ENCODE data around the gene ATP5PF. TPM values are rescaled to one million over a fixed set of nuclear protein-coding genes. Genes with fewer than 3 reads are reported as not detected.
"Not testable (repeated sequence)": the region's sequence is repeated elsewhere in the genome, so short reads cannot be mapped to it uniquely, and the experiment has no call there.

The ATP5PF gene, protein sequence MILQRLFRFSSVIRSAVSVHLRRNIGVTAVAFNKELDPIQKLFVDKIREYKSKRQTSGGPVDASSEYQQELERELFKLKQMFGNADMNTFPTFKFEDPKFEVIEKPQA
- total RNA-seq, result 174 TPM in 2 replicates

DNA sequence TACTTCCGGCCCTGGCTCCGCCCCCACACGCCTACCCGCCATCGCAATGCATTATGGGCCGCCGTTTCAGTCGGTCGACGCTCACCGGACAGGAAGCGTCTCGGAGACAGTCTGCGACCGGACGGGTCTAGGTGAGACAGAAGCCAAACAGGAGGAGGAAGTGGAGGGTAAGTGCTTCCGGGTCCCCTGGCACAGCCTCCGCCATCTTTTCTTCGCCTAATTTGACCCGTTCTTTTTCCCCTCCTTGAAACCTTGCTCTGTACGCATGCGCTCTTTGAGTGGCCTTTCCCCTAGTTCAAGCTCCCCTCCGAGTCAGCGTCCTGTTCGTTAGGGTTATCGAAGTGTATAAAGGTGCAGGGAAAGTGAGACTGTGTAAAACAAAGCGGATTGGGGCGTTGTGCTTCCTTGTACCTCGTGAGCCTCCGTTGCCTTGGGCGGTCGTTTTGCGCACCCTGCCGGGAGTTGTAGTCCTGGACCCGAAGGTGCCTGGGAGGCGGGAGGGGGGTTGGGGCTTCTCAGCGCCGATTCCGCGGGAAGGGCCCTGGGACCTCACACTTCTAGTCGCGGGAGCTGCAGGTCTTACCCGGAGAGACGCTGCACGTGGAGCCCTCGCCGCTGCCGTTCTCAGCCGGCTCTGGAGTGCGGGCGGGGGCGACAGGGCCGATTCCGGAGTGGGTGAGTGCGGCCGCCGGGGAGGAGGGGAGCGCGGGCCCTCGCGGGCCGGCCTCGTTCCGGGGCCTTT, at the start of gene ATP5PF, which contains the start of gene GABPA:
TSS of gene ATP5PF (minus strand) at position 1 of the 742 bp plus-strand sequence. CDS start 5,110 bp downstream, outside the sequence.
TSS of gene GABPA (plus strand) at position 69 of the 742 bp plus-strand sequence. CDS start 6,627 bp downstream, outside the sequence.
- intact Hi-C loops (cut with micrococcal nuclease), result loop anchor here (1.0 to 10.0 kb wide), 5 partner anchors 66 to 434 kb away; partner anchors contain the start of gene MRPL39
- H3K9me3 Mint-ChIP-seq, result no peaks in the 10 kb centered on the region
- peak; percentile 99 for DNase-seq
- peaks cover 4% of the 10 kb centered on the region for H3K27me3 Mint-ChIP-seq
- peak within 1 kb of the TSS; percentile 100 for H3K4me3 Mint-ChIP-seq
- H3K36me3 Mint-ChIP-seq (ENCODE audit: low read depth), result peaks cover 22% of the 10 kb centered on the region
- peak within 1 kb of the TSS; percentile 100 for H3K27ac Mint-ChIP-seq
- H3K4me1 Mint-ChIP-seq, result peaks cover 35% of the 10 kb centered on the region

GRCh38 chr21:25778126-25778875, 43.6 kb upstream of the ATP5PF start:
- H3K36me3 Mint-ChIP-seq (ENCODE audit: low read depth); DNase-seq; H3K9me3 Mint-ChIP-seq; H3K4me1 Mint-ChIP-seq; H3K27ac Mint-ChIP-seq; intact Hi-C loops (cut with micrococcal nuclease); H3K27me3 Mint-ChIP-seq; H3K4me3 Mint-ChIP-seq: not testable (repeated sequence)

DNA sequence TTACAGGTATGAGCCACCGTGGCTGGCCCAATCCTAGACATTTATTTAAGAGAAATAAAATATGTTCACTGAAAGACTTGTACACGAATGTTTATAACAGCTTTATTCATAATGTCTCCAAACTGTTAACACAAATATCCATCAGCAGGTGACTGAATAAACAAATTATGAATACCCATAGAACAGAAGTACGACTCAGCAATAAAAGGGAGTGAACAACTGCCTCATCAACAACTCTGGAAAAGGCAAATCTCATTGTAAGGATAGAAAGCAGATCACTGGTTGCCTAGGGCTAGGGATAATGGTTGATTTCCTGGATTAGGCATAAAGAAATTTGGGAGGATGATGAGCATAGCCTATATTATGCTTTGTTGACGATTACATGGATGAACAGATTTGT, 41.7 kb upstream of the ATP5PF start:
- H3K9me3 Mint-ChIP-seq, result no peaks in the 10 kb centered on the region

GRCh38 chr21:25772686-25773085, 38.0 kb upstream of the ATP5PF start:
- Mint-ChIP-seq H3K27ac (no peak overlapping the region), H3K4me3 (no peak overlapping the region), H3K9me3 (no peaks in the 10 kb centered on the region), H3K4me1 (peaks cover 6% of the 10 kb centered on the region), H3K36me3 (ENCODE audit: low read depth) (peaks cover 10% of the 10 kb centered on the region), H3K27me3 (no peaks in the 10 kb centered on the region)
- no peak for DNase-seq
- intact Hi-C loops (cut with micrococcal nuclease), result no loop called here

More for the DNA sequence above, 41.7 kb upstream of the ATP5PF start:
- DNase-seq, result no peak
- intact Hi-C loops (cut with micrococcal nuclease), result no loop called here
- no peaks in the 10 kb centered on the region for H3K36me3 Mint-ChIP-seq (ENCODE audit: low read depth)
- peaks cover 2% of the 10 kb centered on the region for H3K27me3 Mint-ChIP-seq
- no peak overlapping the region for H3K27ac Mint-ChIP-seq
- peaks cover 6% of the 10 kb centered on the region for H3K4me1 Mint-ChIP-seq
- H3K4me3 Mint-ChIP-seq, result no peak overlapping the region

DNA sequence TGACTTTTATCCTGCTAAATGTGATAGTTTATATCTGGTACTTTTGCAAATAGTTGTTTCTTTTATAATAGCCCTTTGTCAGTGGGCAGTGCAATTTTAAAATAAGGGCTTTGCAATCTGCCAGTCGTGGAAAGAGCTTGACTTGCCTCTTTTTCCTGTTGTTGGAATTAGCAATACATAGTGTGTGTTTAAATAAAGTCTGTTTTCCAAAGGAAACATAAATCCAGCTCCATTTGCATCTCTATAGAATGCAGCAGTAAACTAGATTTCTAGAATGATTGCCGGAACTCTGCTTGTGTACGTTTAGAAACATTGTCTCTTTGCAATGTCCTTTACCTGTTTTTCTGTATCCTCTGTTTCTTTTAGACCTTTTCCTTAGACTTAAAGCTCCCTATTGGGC, 33.2 kb upstream of the ATP5PF start:
- DNase-seq, result no peak
- Mint-ChIP-seq H3K4me1 (peaks cover 6% of the 10 kb centered on the region), H3K4me3 (no peak overlapping the region), H3K36me3 (ENCODE audit: low read depth) (peaks cover 39% of the 10 kb centered on the region), H3K27me3 (no peaks in the 10 kb centered on the region), H3K27ac (no peak overlapping the region), H3K9me3 (no peaks in the 10 kb centered on the region)
- intact Hi-C loops (cut with micrococcal nuclease), result no loop called here

DNA sequence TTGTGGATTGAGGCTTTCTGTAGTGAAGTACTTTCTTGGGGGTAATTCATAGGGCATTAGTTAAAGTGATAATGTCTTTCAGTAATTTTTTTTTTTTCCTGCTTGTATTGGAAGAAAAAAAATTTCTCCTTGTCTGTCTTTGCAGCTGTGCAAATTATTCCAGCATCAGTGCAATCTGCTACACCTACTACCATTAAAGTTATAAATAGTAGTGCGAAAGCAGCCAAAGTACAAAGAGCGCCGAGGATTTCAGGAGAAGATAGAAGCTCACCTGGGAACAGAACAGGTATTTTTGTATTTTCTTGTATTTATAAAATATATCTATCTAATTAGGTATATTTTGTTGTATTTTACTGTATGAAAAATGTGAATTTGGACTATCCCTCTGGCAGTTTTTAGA, 29.4 kb upstream of the ATP5PF start:
- Mint-ChIP-seq H3K27me3 (no peaks in the 10 kb centered on the region), H3K36me3 (ENCODE audit: low read depth) (peaks cover 53% of the 10 kb centered on the region), H3K4me1 (peaks cover 13% of the 10 kb centered on the region), H3K9me3 (no peaks in the 10 kb centered on the region), H3K4me3 (no peak overlapping the region), H3K27ac (no peak overlapping the region)
- no peak for DNase-seq
- intact Hi-C loops (cut with micrococcal nuclease), result no loop called here

DNA sequence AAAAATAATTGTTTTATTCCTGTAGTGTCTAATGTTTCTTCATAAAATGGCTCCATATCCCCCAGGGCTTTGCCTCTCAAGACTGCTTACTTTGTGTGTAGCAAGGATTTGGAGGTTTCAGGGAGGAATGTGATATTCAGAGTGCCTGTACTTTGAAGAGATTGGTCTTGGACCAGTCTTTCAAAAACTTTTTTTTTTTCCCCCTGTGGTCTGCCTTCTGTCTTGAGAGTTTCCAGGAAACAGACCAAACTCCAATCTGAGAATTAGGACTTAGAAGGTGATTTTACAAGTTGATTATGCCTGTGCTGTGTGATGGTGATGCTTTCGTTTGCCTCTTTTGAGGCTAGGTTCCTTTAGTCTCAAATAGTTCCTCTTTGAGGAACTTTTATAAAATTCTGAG, 26.0 kb upstream of the ATP5PF start:
- Mint-ChIP-seq H3K27ac (no peak overlapping the region), H3K4me3 (no peak overlapping the region), H3K9me3 (no peaks in the 10 kb centered on the region), H3K36me3 (ENCODE audit: low read depth) (peaks cover 59% of the 10 kb centered on the region), H3K4me1 (peaks cover 30% of the 10 kb centered on the region), H3K27me3 (no peaks in the 10 kb centered on the region)
- intact Hi-C loops (cut with micrococcal nuclease), result no loop called here
- no peak for DNase-seq

- Mint-ChIP-seq H3K4me1 (peaks cover 33% of the 10 kb centered on the region), H3K27ac (peak overlapping the region; percentile 3), H3K9me3 (no peaks in the 10 kb centered on the region), H3K4me3 (no peak overlapping the region), H3K27me3 (no peaks in the 10 kb centered on the region), H3K36me3 (ENCODE audit: low read depth) (peaks cover 57% of the 10 kb centered on the region)
- no peak for DNase-seq
- intact Hi-C loops (cut with micrococcal nuclease), result no loop called here
Observed at GRCh38 chr21:25760061-25760460, 25.4 kb upstream of the ATP5PF start.

GRCh38 chr21:25759573-25759972, 24.9 kb upstream of the ATP5PF start:
- Mint-ChIP-seq H3K36me3 (ENCODE audit: low read depth) (peaks cover 55% of the 10 kb centered on the region), H3K4me1 (peaks cover 33% of the 10 kb centered on the region), H3K4me3 (no peak overlapping the region), H3K27ac (peak overlapping the region; percentile 18), H3K27me3 (no peaks in the 10 kb centered on the region), H3K9me3 (no peaks in the 10 kb centered on the region)
- no peak for DNase-seq
- intact Hi-C loops (cut with micrococcal nuclease), result no loop called here

DNA sequence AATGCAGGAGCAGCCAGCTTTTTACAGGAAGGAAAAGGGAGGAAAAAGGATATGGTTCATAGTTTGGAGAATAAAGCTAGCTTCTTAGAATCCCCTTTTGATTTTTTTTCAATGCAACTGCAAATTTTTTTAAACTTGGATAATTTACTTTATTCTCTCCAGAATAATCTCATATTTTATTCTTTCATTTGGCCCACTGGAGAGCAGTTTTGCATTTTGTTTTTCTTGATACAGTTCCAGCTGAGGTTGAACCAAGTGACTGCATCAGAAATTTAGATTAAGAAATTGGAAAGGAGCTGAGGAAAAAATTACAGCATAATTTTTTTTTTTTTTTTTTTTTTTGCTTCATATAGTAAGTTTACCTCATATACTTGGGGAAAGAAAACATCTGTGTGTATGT, 22.8 kb upstream of the ATP5PF start:
- Mint-ChIP-seq H3K27me3 (no peaks in the 10 kb centered on the region), H3K4me1 (peaks cover 30% of the 10 kb centered on the region), H3K36me3 (ENCODE audit: low read depth) (peaks cover 52% of the 10 kb centered on the region), H3K4me3 (no peak overlapping the region), H3K27ac (no peak overlapping the region), H3K9me3 (no peaks in the 10 kb centered on the region)
- no peak for DNase-seq
- intact Hi-C loops (cut with micrococcal nuclease), result no loop called here

GRCh38 chr21:25756190-25756932, 21.7 kb upstream of the ATP5PF start:
- H3K27me3 Mint-ChIP-seq, result no peaks in the 10 kb centered on the region

GRCh38 chr21:25752416-25752815, 17.7 kb upstream of the ATP5PF start:
- Mint-ChIP-seq H3K27me3 (no peaks in the 10 kb centered on the region), H3K4me3 (no peak overlapping the region), H3K36me3 (ENCODE audit: low read depth) (peaks cover 39% of the 10 kb centered on the region), H3K9me3 (no peaks in the 10 kb centered on the region), H3K4me1 (peaks cover 23% of the 10 kb centered on the region), H3K27ac (no peak overlapping the region)
- intact Hi-C loops (cut with micrococcal nuclease), result no loop called here
- no peak for DNase-seq

More at GRCh38 chr21:25756190-25756932, 21.7 kb upstream of the ATP5PF start:
- Mint-ChIP-seq H3K36me3 (ENCODE audit: low read depth) (peaks cover 53% of the 10 kb centered on the region), H3K27ac (peak overlapping the region; percentile 1), H3K4me3 (no peak overlapping the region), H3K4me1 (peaks cover 30% of the 10 kb centered on the region), H3K9me3 (no peaks in the 10 kb centered on the region)
- no peak for DNase-seq
- intact Hi-C loops (cut with micrococcal nuclease), result no loop called here

DNA sequence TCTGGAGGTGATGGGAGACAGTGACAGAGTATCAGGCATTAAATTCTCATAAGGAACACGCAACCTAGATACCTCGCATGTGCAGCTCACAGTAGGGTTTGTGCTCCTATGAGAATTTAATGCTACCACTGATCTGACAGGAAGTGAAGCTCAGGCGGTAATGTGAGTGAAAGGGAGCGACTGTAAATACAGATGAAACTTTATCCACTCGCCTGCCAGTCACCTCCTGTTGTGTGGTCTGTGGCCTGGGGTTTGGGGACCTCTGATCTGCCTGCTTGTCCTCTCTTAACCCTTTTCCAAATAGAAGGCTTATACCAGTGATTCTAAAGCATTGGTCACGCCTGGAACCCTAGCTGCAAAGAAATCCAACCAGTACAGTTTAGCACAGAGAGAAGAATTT, 15.4 kb upstream of the ATP5PF start:
- Mint-ChIP-seq H3K4me3 (peak overlapping the region; percentile 47), H3K27ac (peak overlapping the region; percentile 61), H3K36me3 (ENCODE audit: low read depth) (peaks cover 26% of the 10 kb centered on the region), H3K4me1 (peaks cover 8% of the 10 kb centered on the region), H3K9me3 (no peaks in the 10 kb centered on the region), H3K27me3 (no peaks in the 10 kb centered on the region)
- intact Hi-C loops (cut with micrococcal nuclease), result no loop called here
- peak; percentile 67 for DNase-seq

Data from activated CD4-positive, alpha-beta T cell treated with anti-CD3 and anti-CD28 coated beads, Interleukin-2, amount 10 ng/mL, durations not matched to agents 24 days and 14 days (primary cell).